Sigmoid colon (tissue), 4 donors: ENCODE results near the gene SLC27A1.

ENCODE experiments used
- EP300 ChIP-seq, 4 donors: sonication (generic); formaldehyde crosslinking; IDR thresholded peaks; one replicate each; pipeline ENCODE4 v1.6.1; 2017; ENCODE audit warnings: antibody characterized with exemption in 4 of 4
- POLR2A ChIP-seq, 2 donors: fragments of 450-650 bp; IDR thresholded peaks; one replicate each; pipeline ENCODE4 v1.6.1; 2016; ENCODE audit warnings: antibody characterized with exemption in 2 of 2, mild to moderate bottlenecking in 2 of 2, moderate library complexity in 2 of 2
- TF ChIP-seq, protein P1 (sequence below), 4 experiments: fragments of 450-650 bp in 3 of 4; fragments of 200-600 bp in 1 of 4; IDR thresholded peaks; one replicate each; pipeline ENCODE4 v1.5.1; 2016 to 2019; ENCODE audit warnings: antibody characterized with exemption in 4 of 4, mild to moderate bottlenecking in 3 of 4, moderate library complexity in 2 of 4

DNA sequence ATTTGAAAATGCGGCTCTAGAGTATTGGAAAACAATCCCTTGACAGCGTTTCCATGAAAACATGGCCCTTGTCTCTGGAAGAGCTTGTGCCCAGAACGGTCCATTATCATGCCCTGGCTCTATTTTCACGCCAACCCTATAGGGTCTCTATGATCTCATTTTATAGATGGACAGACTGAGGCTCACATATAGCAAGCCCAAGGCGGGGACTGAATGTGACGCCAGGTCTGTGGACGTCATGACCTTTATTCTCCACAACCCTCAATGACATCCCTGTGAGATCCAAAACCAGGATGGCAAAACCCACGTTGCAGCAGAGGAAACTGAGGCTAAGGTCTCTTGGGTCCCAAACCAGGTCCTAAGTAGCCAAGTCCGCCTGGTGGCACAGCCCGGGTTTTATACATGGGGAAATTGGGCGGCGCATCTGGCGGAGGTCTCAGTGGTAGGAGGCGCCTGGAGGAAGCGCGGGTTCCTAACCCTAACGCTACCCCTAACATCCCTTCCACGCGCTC, 84.7 kb downstream of the SLC27A1 start:
- TF ChIP-seq, protein P1, sequence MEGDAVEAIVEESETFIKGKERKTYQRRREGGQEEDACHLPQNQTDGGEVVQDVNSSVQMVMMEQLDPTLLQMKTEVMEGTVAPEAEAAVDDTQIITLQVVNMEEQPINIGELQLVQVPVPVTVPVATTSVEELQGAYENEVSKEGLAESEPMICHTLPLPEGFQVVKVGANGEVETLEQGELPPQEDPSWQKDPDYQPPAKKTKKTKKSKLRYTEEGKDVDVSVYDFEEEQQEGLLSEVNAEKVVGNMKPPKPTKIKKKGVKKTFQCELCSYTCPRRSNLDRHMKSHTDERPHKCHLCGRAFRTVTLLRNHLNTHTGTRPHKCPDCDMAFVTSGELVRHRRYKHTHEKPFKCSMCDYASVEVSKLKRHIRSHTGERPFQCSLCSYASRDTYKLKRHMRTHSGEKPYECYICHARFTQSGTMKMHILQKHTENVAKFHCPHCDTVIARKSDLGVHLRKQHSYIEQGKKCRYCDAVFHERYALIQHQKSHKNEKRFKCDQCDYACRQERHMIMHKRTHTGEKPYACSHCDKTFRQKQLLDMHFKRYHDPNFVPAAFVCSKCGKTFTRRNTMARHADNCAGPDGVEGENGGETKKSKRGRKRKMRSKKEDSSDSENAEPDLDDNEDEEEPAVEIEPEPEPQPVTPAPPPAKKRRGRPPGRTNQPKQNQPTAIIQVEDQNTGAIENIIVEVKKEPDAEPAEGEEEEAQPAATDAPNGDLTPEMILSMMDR (IDR thresholded peaks at IDR 0.05): no peak
- TF ChIP-seq POLR2A (IDR thresholded peaks at IDR 0.05): no peak
- no peak for TF ChIP-seq EP300 (IDR thresholded peaks at IDR 0.05)
